ENCODE data around the gene MAOB.

DNA sequence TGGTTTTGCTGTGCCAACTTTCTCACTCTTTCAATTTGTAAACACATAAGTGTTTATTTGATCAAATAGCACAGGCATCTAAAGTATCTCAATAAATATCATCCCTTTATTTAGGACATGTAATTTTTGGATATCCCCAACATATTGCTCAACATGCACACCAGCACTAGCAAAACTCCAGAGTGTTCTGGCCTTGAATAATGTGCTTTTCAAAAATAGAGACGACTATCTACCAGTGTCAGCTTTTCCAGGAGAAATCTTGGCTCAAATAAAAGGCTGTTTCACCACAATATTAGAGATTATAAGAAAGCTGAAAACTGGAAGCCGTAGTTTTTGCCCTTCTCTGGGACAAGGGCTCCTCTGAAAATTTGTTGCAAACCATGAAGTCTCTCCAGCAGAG, 67.0 kb downstream of the MAOB start:
- TF ChIP-seq CTCF (IDR thresholded peaks at IDR 0.05): no peak
- TF ChIP-seq POLR2A (IDR thresholded peaks at IDR 0.05): no peak
- TF ChIP-seq EP300 (IDR thresholded peaks at IDR 0.05): no peak
- no peak for TF ChIP-seq POLR2AphosphoS5 (IDR thresholded peaks at IDR 0.05)

All from upper lobe of left lung (tissue), 4 donors.